Neural cell (in vitro differentiated cells): ENCODE results near the gene ACSL5. TPM values are rescaled to one million over a fixed set of nuclear protein-coding genes. Genes with fewer than 3 reads are reported as not detected.

Source experiments
- H2AFZ ChIP-seq: fragments of 200-600, 300-800 bp; sonication (generic), shearing (Covaris generic); 2 replicates; pipeline ENCODE4 v1.6.0; 2014; ENCODE audit warnings: low read depth, mild to moderate bottlenecking, antibody characterized with exemption, low read length, moderate library complexity
- H3F3A ChIP-seq: fragments of 200-600 bp; shearing (Covaris generic); 2 replicates; pipeline ENCODE4 v1.6.1; 2016; ENCODE audit warnings: mild to moderate bottlenecking, moderate library complexity, mixed read lengths, antibody characterized with exemption, low read length; ENCODE audit not compliant: insufficient read depth, poor library complexity, severe bottlenecking
- H3K27ac ChIP-seq: fragments of 200-600, 300-800 bp; sonication (generic), shearing (Covaris generic); 2 replicates; pipeline ENCODE4 v1.5.1; 2014; ENCODE audit warnings: mild to moderate bottlenecking, low read length, moderate library complexity
- H3K27me3 ChIP-seq: fragments of 300-800, 200-600 bp; sonication (generic), shearing (Covaris generic); 2 replicates; pipeline ENCODE4 v1.6.0; 2014; ENCODE audit warnings: mild to moderate bottlenecking, low read depth, low read length, moderate library complexity; ENCODE audit not compliant: insufficient read depth
- H3K36me3 ChIP-seq: fragments of 300-800, 200-600 bp; sonication (generic), shearing (Covaris generic); 2 replicates; pipeline ENCODE4 v1.5.1; 2014; ENCODE audit warnings: mild to moderate bottlenecking, antibody characterized with exemption, low read length, moderate library complexity; ENCODE audit not compliant: insufficient read depth
- H3K4me2 ChIP-seq: fragments of 300-800, 200-600 bp; sonication (generic), shearing (Covaris generic); 2 replicates; pipeline ENCODE4 v1.6.0; 2014; ENCODE audit warnings: mild to moderate bottlenecking, low read length
- H3K4me3 ChIP-seq: fragments of 300-800, 200-600 bp; sonication (generic), shearing (Covaris generic); 2 replicates; pipeline ENCODE4 v1.5.1; 2014; ENCODE audit warnings: mild to moderate bottlenecking, low read length, moderate library complexity
- H3K79me2 ChIP-seq: fragments of 200-600 bp; shearing (Covaris generic); replicated peaks from 2 replicates; pipeline ENCODE4 v1.6.0; 2014; ENCODE audit warnings: mild to moderate bottlenecking, low read length, moderate library complexity; ENCODE audit not compliant: insufficient read depth
- H3K9ac ChIP-seq: fragments of 300-800, 200-600 bp; sonication (generic), shearing (Covaris generic); 2 replicates; pipeline ENCODE4 v1.6.1; 2016; ENCODE audit warnings: mild to moderate bottlenecking, low read length, mixed read lengths
- H3K9me2 ChIP-seq: fragments of 200-600 bp; shearing (Covaris generic); 2 replicates; pipeline ENCODE4 v1.6.1; 2016; ENCODE audit warnings: mild to moderate bottlenecking, low read length, mixed read lengths; ENCODE audit not compliant: insufficient read depth
- H3K9me3 ChIP-seq: fragments of 200-600, 300-800 bp; sonication (generic), shearing (Covaris generic); 2 replicates; pipeline ENCODE4 v1.6.1; 2016; ENCODE audit warnings: mild to moderate bottlenecking, mixed run types, low read length, moderate library complexity, mixed read lengths
- H4K20me1 ChIP-seq: fragments of 200-600 bp; shearing (Covaris generic); 2 replicates; pipeline ENCODE4 v1.6.1; 2016; ENCODE audit warnings: mild to moderate bottlenecking, mixed run types; ENCODE audit not compliant: insufficient read depth
- CTCF ChIP-seq: fragments of 450-650 bp; IDR thresholded peaks from 2 replicates; pipeline ENCODE4 v1.5.1; 2014; ENCODE audit warnings: antibody characterized with exemption, mild to moderate bottlenecking, moderate library complexity; ENCODE audit not compliant: poor library complexity, severe bottlenecking
- EP300 ChIP-seq: fragments of 450-650 bp; conservative IDR thresholded peaks from 2 replicates; pipeline ENCODE4 v1.6.1; 2014; ENCODE audit warnings: antibody characterized with exemption, mild to moderate bottlenecking, moderate library complexity; ENCODE audit not compliant: poor library complexity, severe bottlenecking
- EZH2 ChIP-seq: fragments of 200-600, 300-800 bp; shearing (Covaris generic), sonication (generic); IDR thresholded peaks from 2 replicates; pipeline ENCODE4 v1.6.1; 2014; ENCODE audit warnings: antibody characterized with exemption, low read length, borderline replicate concordance, mild to moderate bottlenecking; ENCODE audit not compliant: insufficient read depth, poor library complexity, severe bottlenecking
- MXI1 ChIP-seq: fragments of 450-650 bp; conservative IDR thresholded peaks from 2 replicates; pipeline ENCODE4 v1.6.1; 2014; ENCODE audit warnings: antibody characterized with exemption, mild to moderate bottlenecking; ENCODE audit not compliant: poor library complexity, severe bottlenecking
- POLR2AphosphoS5 ChIP-seq: IDR thresholded peaks from 2 replicates; pipeline ENCODE4 v1.6.1; 2012
- RAD21 ChIP-seq: fragments of 450-650 bp; conservative IDR thresholded peaks from 2 replicates; pipeline ENCODE4 v1.6.1; 2014; ENCODE audit warnings: antibody characterized with exemption, mild to moderate bottlenecking, moderate library complexity
- REST ChIP-seq: IDR thresholded peaks from 2 replicates; pipeline ENCODE4 v1.6.1; 2012; ENCODE audit warnings: borderline replicate concordance
- SMC3 ChIP-seq: fragments of 450-650 bp; conservative IDR thresholded peaks from 2 replicates; pipeline ENCODE4 v1.6.1; 2014; ENCODE audit warnings: antibody characterized with exemption, mild to moderate bottlenecking, moderate library complexity; ENCODE audit not compliant: poor library complexity
- TAF1 ChIP-seq: IDR thresholded peaks from 2 replicates; pipeline ENCODE4 v1.6.1; 2012; ENCODE audit warnings: low read depth
- polyA plus RNA-seq: library from polyadenylated mRNA; depleted of rRNA; stranded (reverse); fragments of >200 nt; gene quantifications from 2 replicates; pipeline ENCODE4 v1.2.3, GENCODE V29; 2014

The ACSL5 gene
- polyA plus RNA-seq, 1 donor from 2014 or later, result not detected

GRCh38 chr10:112379635-112380296 lies 5.8 kb downstream of the ACSL5 start:
- Histone ChIP-seq H3K9me2 (no peaks in the 10 kb centered on the region), H3K9ac (no peak overlapping the region), H3K9me3 (no peaks in the 10 kb centered on the region), H4K20me1 (no peaks in the 10 kb centered on the region), H3K4me2 (no peak overlapping the region), H3K4me3 (no peak overlapping the region), H2AFZ (no peak overlapping the region), H3K36me3 (no peaks in the 10 kb centered on the region), H3F3A (no peaks in the 10 kb centered on the region), H3K79me2 (no peaks in the 10 kb centered on the region), H3K27me3 (no peaks in the 10 kb centered on the region), H3K27ac (no peak overlapping the region)
- TF ChIP-seq MXI1 (no peak), SMC3 (no peak), TAF1 (no peak), POLR2AphosphoS5 (no peak), EZH2 (no peak), REST (no peak), RAD21 (no peak), EP300 (no peak), CTCF (no peak)

GRCh38 chr10:112382515-112383235 lies 8.8 kb downstream of the ACSL5 start:
- H3K9ac ChIP-seq, result no peak overlapping the region
- TF ChIP-seq CTCF (no peak), EP300 (no peak), REST (no peak), EZH2 (no peak), RAD21 (no peak), TAF1 (no peak), POLR2AphosphoS5 (no peak), MXI1 (no peak), SMC3 (no peak)
- no peak overlapping the region for H3K4me2 ChIP-seq
- no peaks in the 10 kb centered on the region for H3F3A ChIP-seq
- no peaks in the 10 kb centered on the region for H3K36me3 ChIP-seq
- H3K79me2 ChIP-seq, result no peaks in the 10 kb centered on the region
- no peaks in the 10 kb centered on the region for H3K9me2 ChIP-seq
- no peaks in the 10 kb centered on the region for H4K20me1 ChIP-seq
- H3K9me3 ChIP-seq, result no peaks in the 10 kb centered on the region
- no peak overlapping the region for H3K27ac ChIP-seq
- no peak overlapping the region for H2AFZ ChIP-seq
- no peaks in the 10 kb centered on the region for H3K27me3 ChIP-seq
- no peak overlapping the region for H3K4me3 ChIP-seq
